ENCODE measurements around the gene PXDC1. TPM values are rescaled to one million over a fixed set of nuclear protein-coding genes. Genes with fewer than 3 reads are reported as not detected.

Gene PXDC1
- total RNA-seq, 1 experiment from 2014 or later = 6.3 TPM

- no peak for TF ChIP-seq POLR2A (IDR thresholded peaks at IDR 0.05; ENCODE audit: borderline replicate concordance, extremely low read depth, insufficient read depth, insufficient read length)
- TF ChIP-seq CBX3 (IDR thresholded peaks at IDR 0.05; ENCODE audit: low read depth) = no peak
- no peak for TF ChIP-seq RAD21 (IDR thresholded peaks at IDR 0.05; ENCODE audit: low read depth)
- no peak for TF ChIP-seq ELF1 (IDR thresholded peaks at IDR 0.05; ENCODE audit: borderline replicate concordance, low read depth)
- no peak for TF ChIP-seq TCF7L2 (IDR thresholded peaks at IDR 0.05; ENCODE audit: borderline replicate concordance, extremely low read depth, insufficient read depth, insufficient read length)
- TF ChIP-seq JUND (IDR thresholded peaks at IDR 0.05) = no peak
- TF ChIP-seq SP1 (IDR thresholded peaks at IDR 0.05; ENCODE audit: low read depth) = no peak
- TF ChIP-seq, protein P1, sequence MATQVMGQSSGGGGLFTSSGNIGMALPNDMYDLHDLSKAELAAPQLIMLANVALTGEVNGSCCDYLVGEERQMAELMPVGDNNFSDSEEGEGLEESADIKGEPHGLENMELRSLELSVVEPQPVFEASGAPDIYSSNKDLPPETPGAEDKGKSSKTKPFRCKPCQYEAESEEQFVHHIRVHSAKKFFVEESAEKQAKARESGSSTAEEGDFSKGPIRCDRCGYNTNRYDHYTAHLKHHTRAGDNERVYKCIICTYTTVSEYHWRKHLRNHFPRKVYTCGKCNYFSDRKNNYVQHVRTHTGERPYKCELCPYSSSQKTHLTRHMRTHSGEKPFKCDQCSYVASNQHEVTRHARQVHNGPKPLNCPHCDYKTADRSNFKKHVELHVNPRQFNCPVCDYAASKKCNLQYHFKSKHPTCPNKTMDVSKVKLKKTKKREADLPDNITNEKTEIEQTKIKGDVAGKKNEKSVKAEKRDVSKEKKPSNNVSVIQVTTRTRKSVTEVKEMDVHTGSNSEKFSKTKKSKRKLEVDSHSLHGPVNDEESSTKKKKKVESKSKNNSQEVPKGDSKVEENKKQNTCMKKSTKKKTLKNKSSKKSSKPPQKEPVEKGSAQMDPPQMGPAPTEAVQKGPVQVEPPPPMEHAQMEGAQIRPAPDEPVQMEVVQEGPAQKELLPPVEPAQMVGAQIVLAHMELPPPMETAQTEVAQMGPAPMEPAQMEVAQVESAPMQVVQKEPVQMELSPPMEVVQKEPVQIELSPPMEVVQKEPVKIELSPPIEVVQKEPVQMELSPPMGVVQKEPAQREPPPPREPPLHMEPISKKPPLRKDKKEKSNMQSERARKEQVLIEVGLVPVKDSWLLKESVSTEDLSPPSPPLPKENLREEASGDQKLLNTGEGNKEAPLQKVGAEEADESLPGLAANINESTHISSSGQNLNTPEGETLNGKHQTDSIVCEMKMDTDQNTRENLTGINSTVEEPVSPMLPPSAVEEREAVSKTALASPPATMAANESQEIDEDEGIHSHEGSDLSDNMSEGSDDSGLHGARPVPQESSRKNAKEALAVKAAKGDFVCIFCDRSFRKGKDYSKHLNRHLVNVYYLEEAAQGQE (IDR thresholded peaks at IDR 0.05; ENCODE audit: low read depth) = no peak
- no peak for TF ChIP-seq YY1 (IDR thresholded peaks at IDR 0.05; ENCODE audit: extremely low read depth, insufficient replicate concordance, low read depth, low read length)
- TF ChIP-seq ZFX (IDR thresholded peaks at IDR 0.05) = no peak
- no peak for TF ChIP-seq ZNF274 (IDR thresholded peaks at IDR 0.05; ENCODE audit: low read depth, low read length)
- no peak for TF ChIP-seq SIN3A (IDR thresholded peaks at IDR 0.05; ENCODE audit: low read depth)
- no peak for TF ChIP-seq FOSL1 (IDR thresholded peaks at IDR 0.05; ENCODE audit: low read depth)
- ChIA-PET RAD21 (ENCODE audit: low non-redundant PET in 1 of 2, low total read pairs in 2 of 2, uncharacterized antibody in 2 of 2, unreplicated experiment in 2 of 2) (no interaction called here), POLR2A (no interaction called here), CTCF (interaction anchor here (1.0 to 1.8 kb wide), 4 partner anchors 13 to 264 kb away, joined by 3 to 8 read pairs (median 5); no protein-coding TSS in a partner anchor)
- intact Hi-C loops (cut with micrococcal nuclease) = loop anchor here (5.0 to 10.0 kb wide), 2 partner anchors 413 to 470 kb away; no protein-coding TSS in a partner anchor
- ATAC-seq (no peak), DNase-seq (ENCODE audit: low read depth, low spot score) (no peak)
- Histone ChIP-seq H4K20me1 (ENCODE audit: insufficient read depth) (no peaks in the 10 kb centered on the region), H2AFZ (ENCODE audit: low read depth, low read length, poor library complexity, severe bottlenecking) (no peak overlapping the region), H3K9me2 (ENCODE audit: insufficient read depth) (no peaks in the 10 kb centered on the region), H3K9ac (ENCODE audit: low read length) (no peak overlapping the region), H3K79me2 (ENCODE audit: insufficient read depth, low read length) (peaks cover 7% of the 10 kb centered on the region; the same call in 1 of the 2 replicates), H3K9me3 (ENCODE audit: control insufficient read depth in 1 of 2, insufficient read depth in 1 of 2, low read depth in 1 of 2, low read length in 2 of 2) (no peaks in the 10 kb centered on the region), H3K4me3 (replicated peaks in 1 of 2; ENCODE audit: low read depth in 1 of 2, low read length in 2 of 2) (no peak overlapping the region), H3K4me2 (ENCODE audit: low read length) (no peak overlapping the region), H3K4me1 (ENCODE audit: control insufficient read depth in 1 of 2, insufficient read depth in 2 of 2, low read length in 2 of 2) (peaks cover 2 to 28% of the 10 kb centered on the region in 2 experiments; a peak in 3 of 4 replicates), H3K36me3 (ENCODE audit: control insufficient read depth in 1 of 2, insufficient read depth in 2 of 2, low read length in 2 of 2) (no peaks in the 10 kb centered on the region), H3K27me3 (ENCODE audit: insufficient read depth, low read length) (no peaks in the 10 kb centered on the region), H3K27ac (ENCODE audit: low read depth, low read length) (no peak overlapping the region)
- BruUV-seq (replicated peaks) = no TSS peak
Measured at GRCh38 chr6:3744211-3744900, 7.2 kb downstream of the PXDC1 start.
